GM06990 (cell line): ENCODE data around the gene CRNN.

Source experiments
- DNase-seq: peaks from one replicate; pipeline ENCODE4 v3.0.0-alpha.2; 2011; ENCODE audit not compliant: insufficient read length; ENCODE audit errors: extremely low read depth
- H3K27me3 ChIP-seq: replicated peaks from 2 replicates; pipeline ENCODE4 v1.6.0; 2011; ENCODE audit warnings: low read length; ENCODE audit not compliant: control insufficient read depth, insufficient read depth
- H3K36me3 ChIP-seq: 2 replicates; pipeline ENCODE4 v1.5.1; 2011; ENCODE audit warnings: low read length; ENCODE audit not compliant: control insufficient read depth, insufficient read depth
- H3K4me3 ChIP-seq: replicated peaks from 2 replicates; pipeline ENCODE4 v1.5.1; 2011; ENCODE audit warnings: low read depth, mild to moderate bottlenecking, control low read depth, low read length
- TF ChIP-seq, protein P1 (sequence below): IDR thresholded peaks from 2 replicates; pipeline ENCODE4 v1.5.1; 2011; ENCODE audit warnings: low read length, control low read depth, mild to moderate bottlenecking, inconsistent platforms; ENCODE audit not compliant: insufficient read depth, poor library complexity, severe bottlenecking

Gene CRNN

GRCh38 chr1:152367436-152367835, 46.6 kb downstream of the CRNN start:
- Histone ChIP-seq H3K36me3 (no peaks in the 10 kb centered on the region), H3K4me3 (no peak overlapping the region), H3K27me3 (no peaks in the 10 kb centered on the region)
- no peak for DNase-seq
- TF ChIP-seq, protein P1, sequence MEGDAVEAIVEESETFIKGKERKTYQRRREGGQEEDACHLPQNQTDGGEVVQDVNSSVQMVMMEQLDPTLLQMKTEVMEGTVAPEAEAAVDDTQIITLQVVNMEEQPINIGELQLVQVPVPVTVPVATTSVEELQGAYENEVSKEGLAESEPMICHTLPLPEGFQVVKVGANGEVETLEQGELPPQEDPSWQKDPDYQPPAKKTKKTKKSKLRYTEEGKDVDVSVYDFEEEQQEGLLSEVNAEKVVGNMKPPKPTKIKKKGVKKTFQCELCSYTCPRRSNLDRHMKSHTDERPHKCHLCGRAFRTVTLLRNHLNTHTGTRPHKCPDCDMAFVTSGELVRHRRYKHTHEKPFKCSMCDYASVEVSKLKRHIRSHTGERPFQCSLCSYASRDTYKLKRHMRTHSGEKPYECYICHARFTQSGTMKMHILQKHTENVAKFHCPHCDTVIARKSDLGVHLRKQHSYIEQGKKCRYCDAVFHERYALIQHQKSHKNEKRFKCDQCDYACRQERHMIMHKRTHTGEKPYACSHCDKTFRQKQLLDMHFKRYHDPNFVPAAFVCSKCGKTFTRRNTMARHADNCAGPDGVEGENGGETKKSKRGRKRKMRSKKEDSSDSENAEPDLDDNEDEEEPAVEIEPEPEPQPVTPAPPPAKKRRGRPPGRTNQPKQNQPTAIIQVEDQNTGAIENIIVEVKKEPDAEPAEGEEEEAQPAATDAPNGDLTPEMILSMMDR, result no peak

DNA sequence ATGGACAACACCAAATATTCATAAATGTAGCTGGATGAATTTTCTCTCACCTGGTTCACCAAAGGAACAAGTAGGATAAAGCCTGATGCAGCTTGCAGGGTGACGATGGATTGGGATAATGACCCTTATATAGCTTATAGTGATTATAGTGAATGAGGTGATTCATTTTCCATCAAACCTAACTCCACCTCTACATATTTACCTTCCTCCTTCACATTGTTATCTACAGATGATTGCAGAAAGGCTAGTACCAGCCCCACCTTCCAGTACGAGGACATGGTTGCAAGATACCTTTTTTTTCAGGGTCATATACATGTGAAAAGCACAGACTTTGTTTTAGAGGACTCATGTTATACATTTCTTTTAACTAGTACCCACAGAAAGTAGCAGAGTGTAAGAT, 54.2 kb downstream of the CRNN start, which contains the start of gene FLG2:
FLG2 (minus strand) TSS at position 101 of the 400 bp plus-strand sequence. CDS start 1,122 bp downstream, outside the sequence.
- no peak within 1 kb of the TSS for H3K4me3 ChIP-seq
- TF ChIP-seq, protein P1, result no peak
- DNase-seq, result no peak
- no peaks in the 10 kb centered on the region for H3K36me3 ChIP-seq
- H3K27me3 ChIP-seq, result no peaks in the 10 kb centered on the region; the same call in none of the 2 replicates
